ENCODE data around the gene MAP2K1. TPM values are rescaled to one million over a fixed set of nuclear protein-coding genes. Genes with fewer than 3 reads are reported as not detected.
"Not testable (repeated sequence)": the region's sequence is repeated elsewhere in the genome, so short reads cannot be mapped to it uniquely, and the experiment has no call there.

Gene MAP2K1
- total RNA-seq, 1 donor = 25.8 TPM

GRCh38 chr15:66489179-66489791 lies 102.6 kb downstream of the MAP2K1 start:
- no peaks in the 10 kb centered on the region for H3K9me3 ChIP-seq (ENCODE audit: low read depth, low read length)
- no peak overlapping the region for H3K4me3 ChIP-seq (ENCODE audit: low read length)
- H3K4me1 ChIP-seq (ENCODE audit: insufficient read depth, low read length) = peaks cover 12% of the 10 kb centered on the region
- H3K27me3 ChIP-seq (ENCODE audit: insufficient read depth, low read length) = no peaks in the 10 kb centered on the region

- Histone ChIP-seq H3K9me3 (ENCODE audit: low read depth, low read length) (no peaks in the 10 kb centered on the region), H3K27me3 (ENCODE audit: insufficient read depth, low read length) (no peaks in the 10 kb centered on the region), H3K4me3 (ENCODE audit: low read length) (no peak overlapping the region), H3K4me1 (ENCODE audit: insufficient read depth, low read length) (peaks cover 38% of the 10 kb centered on the region)
These were observed 105.1 kb downstream of the MAP2K1 start for GRCh38 chr15:66491846-66492245.

- Histone ChIP-seq H3K27me3 (ENCODE audit: insufficient read depth, low read length) (no peaks in the 10 kb centered on the region), H3K4me3 (ENCODE audit: low read length) (no peak overlapping the region), H3K9me3 (ENCODE audit: low read depth, low read length) (no peaks in the 10 kb centered on the region), H3K4me1 (ENCODE audit: insufficient read depth, low read length) (peaks cover 52% of the 10 kb centered on the region)
These were observed 107.5 kb downstream of the MAP2K1 start for GRCh38 chr15:66494262-66494661.

- Histone ChIP-seq H3K9me3 (ENCODE audit: low read depth, low read length) (no peaks in the 10 kb centered on the region), H3K27me3 (ENCODE audit: insufficient read depth, low read length) (no peaks in the 10 kb centered on the region), H3K4me3 (ENCODE audit: low read length) (peak overlapping the region; percentile 69), H3K4me1 (ENCODE audit: insufficient read depth, low read length) (peaks cover 52% of the 10 kb centered on the region)
These were observed 110.3 kb downstream of the MAP2K1 start for GRCh38 chr15:66496951-66497501.

GRCh38 chr15:66497502-66498455 lies 111.1 kb downstream of the MAP2K1 start, which contains the start of gene SNAPC5:
Gene SNAPC5, minus strand, starts transcription at chr15:66497762. Its CDS starts 31 bp downstream, at chr15:66497731.
- Histone ChIP-seq H3K9me3 (ENCODE audit: low read depth, low read length) (no peaks in the 10 kb centered on the region), H3K27me3 (ENCODE audit: insufficient read depth, low read length) (no peaks in the 10 kb centered on the region), H3K4me3 (ENCODE audit: low read length) (peak within 1 kb of the TSS; percentile 69), H3K4me1 (ENCODE audit: insufficient read depth, low read length) (peaks cover 56% of the 10 kb centered on the region)

GRCh38 chr15:66498501-66499386 lies 112.0 kb downstream of the MAP2K1 start:
- no peaks in the 10 kb centered on the region for H3K27me3 ChIP-seq (ENCODE audit: insufficient read depth, low read length)
- no peak overlapping the region for H3K4me3 ChIP-seq (ENCODE audit: low read length)
- H3K4me1 ChIP-seq (ENCODE audit: insufficient read depth, low read length) = peaks cover 60% of the 10 kb centered on the region
- no peaks in the 10 kb centered on the region for H3K9me3 ChIP-seq (ENCODE audit: low read depth, low read length)

- H3K4me3 ChIP-seq (ENCODE audit: low read length); H3K9me3 ChIP-seq (ENCODE audit: low read depth, low read length); H3K27me3 ChIP-seq (ENCODE audit: insufficient read depth, low read length): not testable (repeated sequence)
- peaks cover 46% of the 10 kb centered on the region for H3K4me1 ChIP-seq (ENCODE audit: insufficient read depth, low read length)
These were observed 113.6 kb downstream of the MAP2K1 start for GRCh38 chr15:66500346-66500745.

- no peaks in the 10 kb centered on the region for H3K9me3 ChIP-seq (ENCODE audit: low read depth, low read length)
- no peaks in the 10 kb centered on the region for H3K27me3 ChIP-seq (ENCODE audit: insufficient read depth, low read length)
- H3K4me1 ChIP-seq (ENCODE audit: insufficient read depth, low read length) = peaks cover 35% of the 10 kb centered on the region
- no peak overlapping the region for H3K4me3 ChIP-seq (ENCODE audit: low read length)
These were observed 115.8 kb downstream of the MAP2K1 start for GRCh38 chr15:66502491-66502890.

- Histone ChIP-seq H3K4me1 (ENCODE audit: insufficient read depth, low read length) (peaks cover 30% of the 10 kb centered on the region), H3K4me3 (ENCODE audit: low read length) (peak overlapping the region; percentile 89)
- not testable (repeated sequence) for H3K27me3 ChIP-seq (ENCODE audit: insufficient read depth, low read length); H3K9me3 ChIP-seq (ENCODE audit: low read depth, low read length)
These were observed 116.4 kb downstream of the MAP2K1 start for GRCh38 chr15:66503041-66503648.

GRCh38 chr15:66503780-66504562 lies 117.3 kb downstream of the MAP2K1 start:
- H3K4me1 ChIP-seq (ENCODE audit: insufficient read depth, low read length) = peaks cover 24% of the 10 kb centered on the region
- H3K9me3 ChIP-seq (ENCODE audit: low read depth, low read length) = no peaks in the 10 kb centered on the region
- H3K27me3 ChIP-seq (ENCODE audit: insufficient read depth, low read length) = no peaks in the 10 kb centered on the region
- peak overlapping the region; percentile 89 for H3K4me3 ChIP-seq (ENCODE audit: low read length)

- no peaks in the 10 kb centered on the region for H3K9me3 ChIP-seq (ENCODE audit: low read depth, low read length)
- peaks cover 24% of the 10 kb centered on the region for H3K4me1 ChIP-seq (ENCODE audit: insufficient read depth, low read length)
- no peaks in the 10 kb centered on the region for H3K27me3 ChIP-seq (ENCODE audit: insufficient read depth, low read length)
- peak within 1 kb of the TSS; percentile 89 for H3K4me3 ChIP-seq (ENCODE audit: low read length)
These were observed 118.1 kb downstream of the MAP2K1 start, which contains the start of the genes RPL4 and ZWILCH for GRCh38 chr15:66504563-66505429. Gene RPL4, minus strand, starts transcription at chr15:66504855. Its CDS starts 65 bp downstream, at chr15:66504790. Gene ZWILCH, plus strand, starts transcription at chr15:66505326. Its CDS starts 13 bp downstream, at chr15:66505339.

- H3K4me3 ChIP-seq (ENCODE audit: low read length) = peak overlapping the region; percentile 89
- peaks cover 24% of the 10 kb centered on the region for H3K4me1 ChIP-seq (ENCODE audit: insufficient read depth, low read length)
- no peaks in the 10 kb centered on the region for H3K9me3 ChIP-seq (ENCODE audit: low read depth, low read length)
- no peaks in the 10 kb centered on the region for H3K27me3 ChIP-seq (ENCODE audit: insufficient read depth, low read length)
These were observed 118.7 kb downstream of the MAP2K1 start for GRCh38 chr15:66505430-66505811.

GRCh38 chr15:66505818-66506217 lies 119.1 kb downstream of the MAP2K1 start:
- Histone ChIP-seq H3K9me3 (ENCODE audit: low read depth, low read length) (no peaks in the 10 kb centered on the region), H3K4me1 (ENCODE audit: insufficient read depth, low read length) (peaks cover 24% of the 10 kb centered on the region), H3K4me3 (ENCODE audit: low read length) (peak overlapping the region; percentile 89), H3K27me3 (ENCODE audit: insufficient read depth, low read length) (no peaks in the 10 kb centered on the region)
